NCI-H2171 (cell line): Measurements from ENCODE around the gene PROS1.
"Not testable (repeated sequence)": the region's sequence is repeated elsewhere in the genome, so short reads cannot be mapped to it uniquely, and the experiment has no call there.

Experiments used
- DNase-seq: peaks from one replicate; lab custom pipeline; 2025; lab: John Stamatoyannopoulos, UW

The PROS1 gene

GRCh38 chr3:93877427-93877826, 96.3 kb downstream of the PROS1 start:
- not testable (repeated sequence) for DNase-seq

GRCh38 chr3:93873412-93873811, 100.3 kb downstream of the PROS1 start:
- not testable (repeated sequence) for DNase-seq

- no peak for DNase-seq
Observed at GRCh38 chr3:93867425-93867824, 106.3 kb downstream of the PROS1 start.

- no peak for DNase-seq
Observed at GRCh38 chr3:93861017-93861416, 112.7 kb downstream of the PROS1 start.

GRCh38 chr3:93855401-93855800, 118.3 kb downstream of the PROS1 start:
- no peak for DNase-seq

GRCh38 chr3:93852228-93852627, 121.5 kb downstream of the PROS1 start:
- not testable (repeated sequence) for DNase-seq

- DNase-seq = no peak
Observed at GRCh38 chr3:93843981-93844380, 129.7 kb downstream of the PROS1 start.

GRCh38 chr3:93839193-93839592, 134.5 kb downstream of the PROS1 start:
- not testable (repeated sequence) for DNase-seq
